K562 (cell line): Measurements from ENCODE around the gene VPS11. TPM values are rescaled to one million over a fixed set of nuclear protein-coding genes. Genes with fewer than 3 reads are reported as not detected.

Experiments
- BCL6 ChIP-seq: fragments of 250-450 bp; sonication (Bioruptor Pico); IDR thresholded peaks from 2 replicates; pipeline ENCODE4 v1.4.0; 2020
- BCOR ChIP-seq: fragments of 450-650 bp; IDR thresholded peaks from 2 replicates; pipeline ENCODE4 v1.6.1; 2016
- BRD9 ChIP-seq: fragments of 450-650 bp; IDR thresholded peaks from 2 replicates; pipeline ENCODE4 v1.6.1; 2018; ENCODE audit warnings: low read depth; ENCODE audit not compliant: partially characterized antibody
- FOXA3 ChIP-seq, 2 experiments: fragments of 450-650 bp in 1 of 2; sonication (generic) in 1 of 2; formaldehyde crosslinking; IDR thresholded peaks in 1 of 2; conservative IDR thresholded peaks in 1 of 2; 2 replicates each; pipeline versions ENCODE4 v1.4.0 to v1.8.0; 2020 to 2022; ENCODE audit warnings: mild to moderate bottlenecking in 2 of 2, missing genetic modification reagents in 1 of 2
- FOXM1 ChIP-seq, 2 experiments: fragments of 450-650 bp in 1 of 2; sonication (generic) in 1 of 2; formaldehyde crosslinking in 1 of 2; IDR thresholded peaks; 2 replicates each; pipeline versions ENCODE4 v1.6.1 to v1.9.0; 2017 to 2022; ENCODE audit warnings: low read depth in 2 of 2, mild to moderate bottlenecking in 2 of 2, missing genetic modification reagents in 1 of 2, moderate library complexity in 1 of 2
- HDAC3 ChIP-seq: fragments of 450-650 bp; IDR thresholded peaks from 2 replicates; pipeline ENCODE4 v1.6.1; 2018; ENCODE audit warnings: borderline replicate concordance, mild to moderate bottlenecking, moderate library complexity; ENCODE audit not compliant: partially characterized antibody
- HMGN3 ChIP-seq: IDR thresholded peaks from 2 replicates; pipeline ENCODE4 v1.6.1; 2011; ENCODE audit warnings: borderline replicate concordance, low read depth, mild to moderate bottlenecking, mixed read lengths, low read length; ENCODE audit not compliant: insufficient read length; ENCODE audit errors: extremely low read depth
- LCOR ChIP-seq: sonication (generic); formaldehyde crosslinking; IDR thresholded peaks from 2 replicates; pipeline ENCODE4 v1.8.0; 2022; ENCODE audit warnings: mild to moderate bottlenecking, missing genetic modification reagents
- MED1 ChIP-seq: sonication (generic); formaldehyde crosslinking; IDR thresholded peaks from 2 replicates; pipeline ENCODE4 v1.8.1; 2023; ENCODE audit warnings: missing genetic modification reagents, borderline replicate concordance
- POLR2A ChIP-seq: fragments of 450-650 bp; conservative IDR thresholded peaks from 2 replicates; pipeline ENCODE4 v1.6.1; 2016
- TAF15 ChIP-seq: fragments of 200-400 bp; formaldehyde crosslinking; IDR thresholded peaks from 2 replicates; pipeline ENCODE4 v1.6.1; 2017; ENCODE audit warnings: mild to moderate bottlenecking, low read depth, low read length, moderate library complexity
- ZC3H11A ChIP-seq: IDR thresholded peaks from 2 replicates; pipeline ENCODE4 v1.6.1; 2012; ENCODE audit warnings: low read depth, low read length, improper control_type of control experiment
- ZFP36 ChIP-seq: fragments of 150-350 bp; IDR thresholded peaks from 2 replicates; pipeline ENCODE4 v1.6.1; 2018; ENCODE audit warnings: low read length, low read depth; ENCODE audit not compliant: partially characterized antibody
- ZFX ChIP-seq: sonication (generic); formaldehyde crosslinking; IDR thresholded peaks from 2 replicates; pipeline ENCODE4 v1.8.0; 2022; ENCODE audit warnings: mild to moderate bottlenecking, missing genetic modification reagents, moderate library complexity
- ZNF766 ChIP-seq: fragments of 200-800 bp; sonication (Bioruptor generic); conservative IDR thresholded peaks from 2 replicates; pipeline ENCODE4 v1.6.1; 2016; ENCODE audit warnings: missing genetic modification characterization, missing compliant biosample characterization
- ZSCAN29 ChIP-seq: fragments of 450-650 bp; IDR thresholded peaks from 2 replicates; pipeline ENCODE4 v1.6.1; 2017
- polyA plus RNA-seq, 8 experiments: library from polyadenylated mRNA; depleted of rRNA in 4 of 8; stranded (reverse) in 5 of 8; unstranded in 3 of 8; fragments of >200 nt; fragmentation: Nextera tagmentation in 2 of 8; fragmentation: Illumina TruSeq in 1 of 8; extraction: Ambion mirVana in 2 of 8; extraction: Trizol in 1 of 8; gene quantifications; 2 replicates each; pipeline versions ENCODE4 v1.2.1 to v1.2.3, GENCODE V29; 2011 to 2014; ENCODE audit warnings: inconsistent platforms in 1 of 8, missing spikeins in 1 of 8
- total RNA-seq, 7 experiments: library from RNA; depleted of rRNA in 6 of 7; stranded (reverse); fragments of >200 nt in 6 of 7; fragmentation: Illumina TruSeq in 2 of 7; extraction: Trizol in 2 of 7; gene quantifications; 2 replicates each; pipeline versions ENCODE4 v1.2.1 to v1.2.3, GENCODE V29; 2011 to 2021; ENCODE audit warnings: low replicate concordance in 1 of 7
- TF ChIP-seq, protein P1 (sequence below): fragments of 450-650 bp; formaldehyde crosslinking; IDR thresholded peaks from 2 replicates; pipeline ENCODE4 v1.4.0; 2020; ENCODE audit warnings: mild to moderate bottlenecking, moderate library complexity
- TF ChIP-seq, protein P2 (sequence below): fragments of 450-650 bp; conservative IDR thresholded peaks from 2 replicates; pipeline ENCODE4 v1.6.1; 2016; ENCODE audit warnings: missing genetic modification characterization, low read depth, mild to moderate bottlenecking, missing compliant biosample characterization, moderate library complexity
- TF ChIP-seq, protein P3 (sequence below): fragments of 250-450 bp; sonication (Bioruptor Pico); IDR thresholded peaks from 2 replicates; pipeline ENCODE4 v1.4.0; 2020

VPS11 gene
- total and polyA plus RNA-seq, 9 of the 15 experiments (the other 6 are each of a cell fraction or from before 2014, with no cell fraction given), result 14.1 to 35.5 (median 27.5) TPM

DNA sequence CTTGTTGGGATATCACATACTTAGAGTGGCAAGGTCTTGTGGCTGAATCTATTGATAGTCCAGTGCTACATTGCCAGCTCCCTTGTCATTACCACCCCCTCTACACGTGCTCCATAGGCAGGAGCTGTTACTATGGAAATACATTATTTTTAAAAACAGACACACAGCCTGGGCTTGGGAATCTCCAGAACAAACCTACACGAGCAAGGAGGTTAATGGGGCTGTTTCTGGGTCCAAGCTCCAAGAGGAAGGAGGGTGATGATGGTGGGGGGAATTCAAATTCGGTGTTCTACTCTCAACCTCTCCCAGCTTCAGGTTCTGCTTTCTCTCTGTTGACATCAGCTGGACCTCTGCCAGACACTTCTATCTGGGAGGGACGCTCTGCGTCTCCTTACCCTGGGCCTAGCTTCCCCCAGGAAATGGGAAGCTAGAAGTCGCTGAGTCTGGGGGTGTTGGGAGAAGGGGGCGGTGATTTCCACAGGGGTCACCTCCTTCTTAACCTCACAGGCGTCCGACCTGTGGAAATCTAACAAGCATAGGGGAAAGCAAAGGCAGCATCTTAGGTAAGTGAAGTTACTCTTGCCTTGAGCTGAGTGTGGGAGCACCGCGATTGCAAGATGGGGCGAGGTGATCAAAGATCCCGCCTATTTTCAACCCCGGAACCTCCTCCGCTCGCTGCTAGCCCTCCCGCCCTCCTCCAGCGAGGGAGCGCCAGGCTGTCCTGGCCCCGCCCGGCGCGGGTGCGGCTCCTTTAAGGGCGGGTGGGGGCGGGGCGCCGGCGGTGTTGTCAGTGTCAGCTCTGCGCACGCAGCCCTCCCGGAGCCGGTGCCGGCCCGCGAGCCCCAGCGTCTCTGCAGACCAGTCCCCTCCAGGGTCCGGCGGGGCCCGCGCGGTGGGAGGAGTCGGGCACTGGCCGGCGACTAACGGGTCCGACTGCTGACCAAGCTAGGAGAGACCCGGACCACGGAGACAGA, 39.2 kb downstream of the VPS11 start, which contains the start of gene C2CD2L (continued):
- TF ChIP-seq, protein P1, sequence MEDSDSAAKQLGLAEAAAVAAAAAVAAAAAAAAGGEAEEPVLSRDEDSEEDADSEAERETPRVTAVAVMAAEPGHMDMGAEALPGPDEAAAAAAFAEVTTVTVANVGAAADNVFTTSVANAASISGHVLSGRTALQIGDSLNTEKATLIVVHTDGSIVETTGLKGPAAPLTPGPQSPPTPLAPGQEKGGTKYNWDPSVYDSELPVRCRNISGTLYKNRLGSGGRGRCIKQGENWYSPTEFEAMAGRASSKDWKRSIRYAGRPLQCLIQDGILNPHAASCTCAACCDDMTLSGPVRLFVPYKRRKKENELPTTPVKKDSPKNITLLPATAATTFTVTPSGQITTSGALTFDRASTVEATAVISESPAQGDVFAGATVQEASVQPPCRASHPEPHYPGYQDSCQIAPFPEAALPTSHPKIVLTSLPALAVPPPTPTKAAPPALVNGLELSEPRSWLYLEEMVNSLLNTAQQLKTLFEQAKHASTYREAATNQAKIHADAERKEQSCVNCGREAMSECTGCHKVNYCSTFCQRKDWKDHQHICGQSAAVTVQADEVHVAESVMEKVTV (CRISPR knock-in tag), result no peak
- TF ChIP-seq ZFP36 (no peak), POLR2A (peak; percentile 82), HMGN3 (peak; percentile 71), FOXM1 (IDR thresholded peaks at IDR 0.05; ENCODE audit: low read depth) (peak; percentile 51; the same call in 1 of the 2 replicates), FOXM1 (CRISPR knock-in tag; IDR thresholded peaks at IDR 0.05; ENCODE audit: low read depth) (no peak), TAF15 (no peak), ZSCAN29 (no peak), ZNF766 (CRISPR knock-in tag) (peak; percentile 93), BCOR (0 out of 2 replicates have a peak, but pooled peaks have one; percentile 19), FOXA3 (CRISPR knock-in tag; conservative IDR thresholded peaks at IDR 0.05 in 1 of 2, IDR thresholded peaks at IDR 0.05 in 1 of 2) (peak; percentile 60 to 90), MED1 (CRISPR knock-in tag) (no peak), HDAC3 (no peak), ZFX (CRISPR knock-in tag) (peak; percentile 96), BRD9 (peak; percentile 86), LCOR (no peak), ZC3H11A (no peak), BCL6 (CRISPR knock-in tag) (no peak)
- TF ChIP-seq, protein P2, sequence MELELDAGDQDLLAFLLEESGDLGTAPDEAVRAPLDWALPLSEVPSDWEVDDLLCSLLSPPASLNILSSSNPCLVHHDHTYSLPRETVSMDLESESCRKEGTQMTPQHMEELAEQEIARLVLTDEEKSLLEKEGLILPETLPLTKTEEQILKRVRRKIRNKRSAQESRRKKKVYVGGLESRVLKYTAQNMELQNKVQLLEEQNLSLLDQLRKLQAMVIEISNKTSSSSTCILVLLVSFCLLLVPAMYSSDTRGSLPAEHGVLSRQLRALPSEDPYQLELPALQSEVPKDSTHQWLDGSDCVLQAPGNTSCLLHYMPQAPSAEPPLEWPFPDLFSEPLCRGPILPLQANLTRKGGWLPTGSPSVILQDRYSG (tag), result no peak
- TF ChIP-seq, protein P3, sequence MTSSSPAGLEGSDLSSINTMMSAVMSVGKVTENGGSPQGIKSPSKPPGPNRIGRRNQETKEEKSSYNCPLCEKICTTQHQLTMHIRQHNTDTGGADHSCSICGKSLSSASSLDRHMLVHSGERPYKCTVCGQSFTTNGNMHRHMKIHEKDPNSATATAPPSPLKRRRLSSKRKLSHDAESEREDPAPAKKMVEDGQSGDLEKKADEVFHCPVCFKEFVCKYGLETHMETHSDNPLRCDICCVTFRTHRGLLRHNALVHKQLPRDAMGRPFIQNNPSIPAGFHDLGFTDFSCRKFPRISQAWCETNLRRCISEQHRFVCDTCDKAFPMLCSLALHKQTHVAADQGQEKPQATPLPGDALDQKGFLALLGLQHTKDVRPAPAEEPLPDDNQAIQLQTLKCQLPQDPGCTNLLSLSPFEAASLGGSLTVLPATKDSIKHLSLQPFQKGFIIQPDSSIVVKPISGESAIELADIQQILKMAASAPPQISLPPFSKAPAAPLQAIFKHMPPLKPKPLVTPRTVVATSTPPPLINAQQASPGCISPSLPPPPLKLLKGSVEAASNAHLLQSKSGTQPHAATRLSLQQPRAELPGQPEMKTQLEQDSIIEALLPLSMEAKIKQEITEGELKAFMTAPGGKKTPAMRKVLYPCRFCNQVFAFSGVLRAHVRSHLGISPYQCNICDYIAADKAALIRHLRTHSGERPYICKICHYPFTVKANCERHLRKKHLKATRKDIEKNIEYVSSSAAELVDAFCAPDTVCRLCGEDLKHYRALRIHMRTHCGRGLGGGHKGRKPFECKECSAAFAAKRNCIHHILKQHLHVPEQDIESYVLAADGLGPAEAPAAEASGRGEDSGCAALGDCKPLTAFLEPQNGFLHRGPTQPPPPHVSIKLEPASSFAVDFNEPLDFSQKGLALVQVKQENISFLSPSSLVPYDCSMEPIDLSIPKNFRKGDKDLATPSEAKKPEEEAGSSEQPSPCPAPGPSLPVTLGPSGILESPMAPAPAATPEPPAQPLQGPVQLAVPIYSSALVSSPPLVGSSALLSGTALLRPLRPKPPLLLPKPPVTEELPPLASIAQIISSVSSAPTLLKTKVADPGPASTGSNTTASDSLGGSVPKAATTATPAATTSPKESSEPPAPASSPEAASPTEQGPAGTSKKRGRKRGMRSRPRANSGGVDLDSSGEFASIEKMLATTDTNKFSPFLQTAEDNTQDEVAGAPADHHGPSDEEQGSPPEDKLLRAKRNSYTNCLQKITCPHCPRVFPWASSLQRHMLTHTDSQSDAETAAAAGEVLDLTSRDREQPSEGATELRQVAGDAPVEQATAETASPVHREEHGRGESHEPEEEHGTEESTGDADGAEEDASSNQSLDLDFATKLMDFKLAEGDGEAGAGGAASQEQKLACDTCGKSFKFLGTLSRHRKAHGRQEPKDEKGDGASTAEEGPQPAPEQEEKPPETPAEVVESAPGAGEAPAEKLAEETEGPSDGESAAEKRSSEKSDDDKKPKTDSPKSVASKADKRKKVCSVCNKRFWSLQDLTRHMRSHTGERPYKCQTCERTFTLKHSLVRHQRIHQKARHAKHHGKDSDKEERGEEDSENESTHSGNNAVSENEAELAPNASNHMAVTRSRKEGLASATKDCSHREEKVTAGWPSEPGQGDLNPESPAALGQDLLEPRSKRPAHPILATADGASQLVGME (CRISPR knock-in tag), result no peak
